GM12875 (cell line): Measurements from ENCODE around the gene USP49.

Experiments used
- H3K4me3 ChIP-seq: one replicate; pipeline ENCODE4 v1.5.1; 2011; ENCODE audit warnings: low read depth, low read length, control low read depth
- TF ChIP-seq, protein P1 (sequence below): IDR thresholded peaks from 2 replicates; pipeline ENCODE4 v1.5.1; 2011; ENCODE audit warnings: low read depth, mild to moderate bottlenecking, control low read depth, inconsistent platforms, low read length, moderate library complexity, borderline replicate concordance; ENCODE audit not compliant: insufficient read depth

Gene USP49

DNA sequence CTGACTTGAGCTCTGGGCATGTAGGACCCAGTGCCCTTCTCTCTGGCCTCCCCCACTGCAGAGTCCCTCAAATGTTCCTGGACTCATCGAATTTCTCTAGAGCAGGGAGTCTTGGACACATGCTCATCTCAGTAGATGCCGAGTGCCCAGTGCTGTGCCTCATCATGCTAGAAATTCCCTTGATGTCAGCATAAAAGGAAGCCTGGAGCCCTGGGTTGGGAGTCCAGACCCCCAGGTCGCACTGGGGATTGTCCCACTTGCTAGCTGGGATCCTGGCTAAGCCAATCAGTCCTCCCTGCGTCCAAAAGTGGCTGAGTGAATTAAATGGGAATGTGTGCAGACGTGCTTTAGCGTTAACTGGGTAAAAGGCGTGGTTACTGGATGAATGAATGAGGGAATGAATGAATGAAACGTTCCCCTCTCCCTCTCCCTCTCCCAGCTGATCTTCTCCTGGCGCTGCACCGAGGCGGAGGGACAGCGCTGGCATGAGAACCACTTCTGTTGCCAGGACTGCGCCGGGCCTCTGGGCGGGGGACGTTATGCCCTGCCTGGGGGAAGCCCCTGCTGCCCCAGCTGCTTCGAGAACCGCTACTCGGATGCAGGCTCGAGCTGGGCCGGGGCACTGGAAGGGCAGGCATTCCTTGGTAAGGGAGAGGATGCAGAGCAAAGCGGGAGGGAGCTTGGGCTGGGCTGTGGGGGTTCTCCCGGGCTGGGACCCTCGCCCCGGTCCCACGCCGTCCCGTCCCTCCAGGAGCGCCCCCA, 109.3 kb downstream of the USP49 start:
- TF ChIP-seq, protein P1, sequence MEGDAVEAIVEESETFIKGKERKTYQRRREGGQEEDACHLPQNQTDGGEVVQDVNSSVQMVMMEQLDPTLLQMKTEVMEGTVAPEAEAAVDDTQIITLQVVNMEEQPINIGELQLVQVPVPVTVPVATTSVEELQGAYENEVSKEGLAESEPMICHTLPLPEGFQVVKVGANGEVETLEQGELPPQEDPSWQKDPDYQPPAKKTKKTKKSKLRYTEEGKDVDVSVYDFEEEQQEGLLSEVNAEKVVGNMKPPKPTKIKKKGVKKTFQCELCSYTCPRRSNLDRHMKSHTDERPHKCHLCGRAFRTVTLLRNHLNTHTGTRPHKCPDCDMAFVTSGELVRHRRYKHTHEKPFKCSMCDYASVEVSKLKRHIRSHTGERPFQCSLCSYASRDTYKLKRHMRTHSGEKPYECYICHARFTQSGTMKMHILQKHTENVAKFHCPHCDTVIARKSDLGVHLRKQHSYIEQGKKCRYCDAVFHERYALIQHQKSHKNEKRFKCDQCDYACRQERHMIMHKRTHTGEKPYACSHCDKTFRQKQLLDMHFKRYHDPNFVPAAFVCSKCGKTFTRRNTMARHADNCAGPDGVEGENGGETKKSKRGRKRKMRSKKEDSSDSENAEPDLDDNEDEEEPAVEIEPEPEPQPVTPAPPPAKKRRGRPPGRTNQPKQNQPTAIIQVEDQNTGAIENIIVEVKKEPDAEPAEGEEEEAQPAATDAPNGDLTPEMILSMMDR, result no peak
- H3K4me3 ChIP-seq, result peak overlapping the region; percentile 66

DNA sequence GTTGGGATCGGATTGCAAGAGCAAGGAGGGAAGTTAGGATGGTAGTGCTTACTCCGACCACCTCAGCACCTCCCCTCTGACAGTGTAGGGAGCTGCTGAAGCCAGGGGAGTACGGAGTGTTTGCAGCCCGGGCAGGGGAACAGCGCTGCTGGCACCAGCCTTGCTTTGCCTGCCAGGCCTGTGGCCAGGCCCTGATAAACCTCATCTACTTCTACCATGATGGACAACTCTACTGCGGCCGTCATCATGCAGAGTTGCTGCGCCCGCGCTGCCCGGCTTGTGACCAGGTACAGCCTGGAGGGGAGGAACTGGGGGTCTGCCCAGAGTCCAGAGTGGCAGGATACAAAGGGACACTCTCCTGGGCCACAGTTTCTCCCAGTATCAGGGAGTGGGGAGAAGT, 109.9 kb downstream of the USP49 start:
- H3K4me3 ChIP-seq, result no peak overlapping the region
- TF ChIP-seq, protein P1, result no peak

DNA sequence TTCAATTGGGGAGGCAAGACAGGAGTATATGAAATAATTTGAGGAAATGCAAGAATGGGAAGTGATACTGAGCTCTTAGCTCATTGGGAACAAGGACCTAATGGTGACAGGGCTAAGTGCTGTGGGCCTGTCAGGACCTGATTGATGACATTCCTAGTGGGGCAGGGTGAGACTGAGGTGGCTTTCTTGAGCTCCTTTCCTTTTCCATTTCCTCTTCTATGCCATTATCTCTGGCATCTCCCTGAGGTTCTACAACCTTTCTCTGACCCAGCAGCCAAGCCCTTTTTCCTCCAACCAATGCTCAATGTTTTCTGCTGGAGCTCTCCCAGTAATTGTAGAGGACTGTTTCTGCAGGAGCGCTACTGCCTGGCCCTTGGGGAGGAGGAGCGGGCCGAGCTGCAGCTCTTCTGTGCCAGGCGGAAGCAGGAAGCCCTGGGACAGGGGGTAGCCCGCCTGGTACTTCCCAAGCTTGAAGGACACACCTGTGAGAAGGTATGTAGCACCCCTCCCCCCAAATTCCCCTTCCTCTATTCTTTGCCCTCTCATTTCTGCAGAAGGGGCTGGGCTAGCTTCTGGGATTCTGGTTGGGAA, 110.5 kb downstream of the USP49 start:
- TF ChIP-seq, protein P1, result no peak
- H3K4me3 ChIP-seq, result no peak overlapping the region

DNA sequence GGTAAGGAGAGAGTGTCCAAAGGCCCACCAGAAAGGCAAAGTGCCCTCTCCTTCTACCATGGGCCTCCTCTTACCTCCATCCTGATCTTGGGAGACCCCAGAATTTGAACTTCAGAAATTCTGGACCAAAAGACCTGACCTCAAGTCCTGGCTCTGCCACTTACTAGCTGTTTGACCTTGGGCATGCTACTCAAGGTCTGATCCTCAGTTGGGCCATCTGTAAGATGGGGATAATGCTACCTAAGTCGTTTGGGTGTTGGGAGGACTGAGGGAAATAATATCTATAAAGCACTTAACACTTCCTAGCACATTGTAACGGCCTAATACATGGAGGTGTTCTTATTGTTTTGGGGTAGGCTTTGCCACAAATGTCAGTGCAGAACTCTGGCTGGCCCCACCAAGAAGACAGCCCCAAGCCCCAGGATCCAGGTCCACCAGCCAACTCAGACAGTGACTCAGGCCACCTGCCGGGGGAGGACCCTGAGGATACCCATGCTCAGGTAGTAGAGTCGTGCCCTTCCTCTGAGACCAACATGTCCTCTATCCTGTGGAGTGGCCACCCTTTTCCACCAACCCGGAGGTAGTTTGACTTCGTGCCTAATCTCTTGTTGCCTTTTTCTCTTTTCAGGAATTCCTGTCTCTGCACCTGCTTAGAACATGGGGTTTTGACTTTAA, 111.9 kb downstream of the USP49 start:
- H3K4me3 ChIP-seq, result no peak overlapping the region
- TF ChIP-seq, protein P1, result no peak

DNA sequence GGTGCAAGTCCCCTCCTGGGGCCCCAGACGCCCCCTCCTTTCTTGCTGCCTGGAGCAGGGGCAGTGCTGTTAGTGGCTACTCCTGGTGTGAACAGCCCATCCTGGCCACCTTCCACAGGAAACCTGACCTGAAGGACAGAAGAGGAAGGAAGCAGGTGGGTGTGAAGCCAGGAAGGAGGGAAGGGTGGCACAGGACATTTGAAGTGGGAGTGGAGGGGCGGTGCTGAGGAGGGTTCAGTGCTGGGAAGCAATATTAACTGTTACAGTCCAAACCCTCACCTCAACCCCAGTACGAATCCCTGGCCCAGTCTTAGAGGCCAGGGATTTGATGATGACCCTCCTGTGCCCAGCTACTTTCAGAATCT, 113.8 kb downstream of the USP49 start:
- H3K4me3 ChIP-seq, result no peak overlapping the region
- TF ChIP-seq, protein P1, result no peak

DNA sequence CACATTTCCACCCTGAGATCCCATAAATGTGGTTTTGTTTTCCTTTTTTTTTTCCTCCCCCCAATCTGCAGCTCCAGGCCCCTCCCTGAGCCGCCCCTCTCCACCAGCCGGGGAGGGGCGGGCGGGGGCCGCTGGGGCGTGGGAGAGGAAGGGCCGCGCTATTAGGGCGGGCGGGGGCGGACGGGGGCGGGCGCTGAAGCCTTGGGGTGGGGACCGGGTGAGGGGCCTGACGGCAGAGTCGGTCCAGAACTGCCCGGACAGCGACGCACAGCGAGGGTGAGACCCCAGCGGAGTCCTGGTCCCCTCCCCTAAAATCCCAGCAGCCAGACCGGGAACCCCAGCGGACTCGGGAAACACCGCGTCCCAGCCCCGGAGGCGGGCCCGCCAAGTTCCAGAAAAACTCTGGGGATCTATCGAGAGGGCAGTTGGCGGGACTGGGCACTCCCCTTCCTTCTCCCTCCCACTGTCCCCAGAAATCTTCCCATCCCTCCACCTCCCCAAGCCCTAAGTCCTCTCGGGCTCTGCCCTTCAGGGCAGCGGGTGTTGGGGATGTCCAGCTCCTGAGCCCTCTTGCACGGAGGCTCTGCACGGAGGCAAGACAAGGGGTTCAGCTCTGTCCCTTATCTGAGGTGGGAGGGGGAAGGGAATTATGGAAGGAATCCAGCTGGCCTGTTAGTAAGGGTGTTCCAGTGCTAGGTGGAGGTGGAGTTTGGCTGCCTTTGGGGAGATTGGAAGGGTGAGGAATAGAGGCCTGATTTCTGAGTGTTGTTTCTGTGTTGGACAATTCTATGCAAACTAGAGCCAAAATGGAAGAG, 114.4 kb downstream of the USP49 start, which contains the start of gene PRICKLE4:
TSS of gene PRICKLE4 (plus strand) at position 232 of the 815 bp plus-strand sequence. CDS start 2,692 bp downstream, outside the sequence.
- peak within 1 kb of the TSS; percentile 62 for H3K4me3 ChIP-seq

More for the DNA sequence above, 114.4 kb downstream of the USP49 start, which contains the start of gene PRICKLE4:
- TF ChIP-seq, protein P1, result no peak
